ENCODE results near the gene ANKRD13B.
A peak's percentile ranks its signal among the peaks of the same experiment; 100 is the strongest.

Gene ANKRD13B

DNA sequence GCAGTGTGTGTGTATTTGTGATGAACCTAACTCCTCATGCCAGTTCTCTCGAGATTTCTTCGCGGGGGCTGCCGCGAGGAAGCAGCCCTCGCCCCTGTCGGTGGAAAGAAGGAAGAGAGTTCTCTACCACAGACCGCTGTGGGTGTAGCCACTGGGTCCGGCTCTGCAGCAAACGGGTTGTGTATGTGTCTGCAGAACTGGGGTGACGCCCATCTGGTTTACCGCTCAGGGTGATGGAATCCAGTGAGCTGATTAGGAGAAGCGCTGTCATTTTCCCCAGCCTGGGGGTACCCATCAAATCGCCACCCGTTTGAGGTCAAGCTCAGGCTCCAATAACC, 22.1 kb downstream of the ANKRD13B start:
- DNase-seq (ENCODE audit: extremely low read depth, low read depth) = no peak
- TF ChIP-seq, protein P1, sequence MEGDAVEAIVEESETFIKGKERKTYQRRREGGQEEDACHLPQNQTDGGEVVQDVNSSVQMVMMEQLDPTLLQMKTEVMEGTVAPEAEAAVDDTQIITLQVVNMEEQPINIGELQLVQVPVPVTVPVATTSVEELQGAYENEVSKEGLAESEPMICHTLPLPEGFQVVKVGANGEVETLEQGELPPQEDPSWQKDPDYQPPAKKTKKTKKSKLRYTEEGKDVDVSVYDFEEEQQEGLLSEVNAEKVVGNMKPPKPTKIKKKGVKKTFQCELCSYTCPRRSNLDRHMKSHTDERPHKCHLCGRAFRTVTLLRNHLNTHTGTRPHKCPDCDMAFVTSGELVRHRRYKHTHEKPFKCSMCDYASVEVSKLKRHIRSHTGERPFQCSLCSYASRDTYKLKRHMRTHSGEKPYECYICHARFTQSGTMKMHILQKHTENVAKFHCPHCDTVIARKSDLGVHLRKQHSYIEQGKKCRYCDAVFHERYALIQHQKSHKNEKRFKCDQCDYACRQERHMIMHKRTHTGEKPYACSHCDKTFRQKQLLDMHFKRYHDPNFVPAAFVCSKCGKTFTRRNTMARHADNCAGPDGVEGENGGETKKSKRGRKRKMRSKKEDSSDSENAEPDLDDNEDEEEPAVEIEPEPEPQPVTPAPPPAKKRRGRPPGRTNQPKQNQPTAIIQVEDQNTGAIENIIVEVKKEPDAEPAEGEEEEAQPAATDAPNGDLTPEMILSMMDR (IDR thresholded peaks at IDR 0.05; ENCODE audit: low read depth, low read length, missing control alignments) = no peak
- no peak overlapping the region for H3K4me3 ChIP-seq (replicated peaks; ENCODE audit: low read depth, low read length)

DNA sequence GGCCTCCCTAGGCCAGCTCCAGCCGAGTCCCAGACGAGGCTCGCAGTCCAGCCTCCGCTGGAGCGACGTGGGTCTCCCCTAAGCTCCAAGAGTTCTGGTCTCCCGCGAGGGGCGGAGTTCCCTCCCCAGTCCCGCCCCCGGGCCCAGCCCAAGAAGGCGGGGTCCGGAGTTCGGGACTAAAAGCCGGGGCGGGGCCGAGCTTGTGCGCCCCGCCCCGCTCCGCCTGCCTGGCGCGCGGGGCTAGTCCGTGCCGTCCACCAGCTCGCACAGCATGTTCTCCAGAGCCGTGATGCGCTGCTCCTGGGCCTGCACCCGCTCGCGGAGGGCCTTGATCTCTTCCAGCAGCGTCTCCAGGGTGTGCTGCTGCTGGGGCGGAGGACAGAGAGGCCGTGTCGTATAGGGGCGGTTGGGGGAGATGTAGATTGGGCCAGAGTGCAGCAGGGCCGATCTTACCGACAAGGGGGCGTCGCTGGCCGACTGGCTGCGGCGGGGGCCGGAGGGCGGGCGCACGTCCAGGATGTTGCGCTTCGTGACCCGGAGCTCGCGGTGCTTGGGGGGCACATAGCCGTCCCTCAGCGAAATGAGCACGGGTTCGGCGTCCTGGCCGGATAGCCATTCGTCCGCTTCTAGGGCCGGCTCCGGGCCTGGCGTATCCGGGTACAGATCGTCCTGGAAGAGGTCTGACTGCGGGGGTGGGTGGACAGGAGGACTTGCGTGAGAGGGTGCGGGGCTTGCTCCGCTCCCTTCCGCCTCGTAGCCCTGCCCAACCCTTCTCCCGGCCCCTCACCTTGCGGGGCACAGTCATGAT, 22.8 kb downstream of the ANKRD13B start:
- TF ChIP-seq, protein P1 (IDR thresholded peaks at IDR 0.05; ENCODE audit: low read depth, low read length, missing control alignments) = no peak
- H3K4me3 ChIP-seq (replicated peaks; ENCODE audit: low read depth, low read length) = peak overlapping the region; percentile 21; the same call in 1 of the 2 replicates
- DNase-seq (ENCODE audit: extremely low read depth, low read depth) = no peak

- TF ChIP-seq, protein P1 (IDR thresholded peaks at IDR 0.05; ENCODE audit: low read depth, low read length, missing control alignments) = no peak
- H3K4me3 ChIP-seq (replicated peaks; ENCODE audit: low read depth, low read length) = peak overlapping the region; percentile 21; the same call in 1 of the 2 replicates
- DNase-seq (ENCODE audit: extremely low read depth, low read depth) = no peak
These were observed 23.5 kb downstream of the ANKRD13B start for GRCh38 chr17:29616300-29617048.

DNA sequence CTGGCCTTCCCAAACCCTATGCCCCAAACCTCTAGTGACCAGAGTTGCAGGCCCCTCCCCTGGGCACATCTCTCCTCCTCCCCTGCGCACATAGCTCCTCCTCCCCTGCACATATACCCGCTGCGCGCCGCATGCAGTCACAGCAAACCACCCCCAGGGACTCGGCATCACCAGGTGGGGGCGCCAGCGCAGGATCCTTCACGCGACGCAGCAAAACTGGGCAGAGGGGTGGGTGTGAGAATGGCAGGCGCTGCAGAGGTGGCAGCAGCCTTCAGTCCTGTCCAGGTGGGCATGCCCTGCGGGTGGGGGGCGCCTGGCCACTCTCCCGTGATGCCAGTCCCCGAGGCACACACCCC, 24.2 kb downstream of the ANKRD13B start:
- TF ChIP-seq, protein P1 (IDR thresholded peaks at IDR 0.05; ENCODE audit: low read depth, low read length, missing control alignments) = peak; percentile 74
- H3K4me3 ChIP-seq (replicated peaks; ENCODE audit: low read depth, low read length) = no peak overlapping the region
- DNase-seq (ENCODE audit: extremely low read depth, low read depth) = no peak

DNA sequence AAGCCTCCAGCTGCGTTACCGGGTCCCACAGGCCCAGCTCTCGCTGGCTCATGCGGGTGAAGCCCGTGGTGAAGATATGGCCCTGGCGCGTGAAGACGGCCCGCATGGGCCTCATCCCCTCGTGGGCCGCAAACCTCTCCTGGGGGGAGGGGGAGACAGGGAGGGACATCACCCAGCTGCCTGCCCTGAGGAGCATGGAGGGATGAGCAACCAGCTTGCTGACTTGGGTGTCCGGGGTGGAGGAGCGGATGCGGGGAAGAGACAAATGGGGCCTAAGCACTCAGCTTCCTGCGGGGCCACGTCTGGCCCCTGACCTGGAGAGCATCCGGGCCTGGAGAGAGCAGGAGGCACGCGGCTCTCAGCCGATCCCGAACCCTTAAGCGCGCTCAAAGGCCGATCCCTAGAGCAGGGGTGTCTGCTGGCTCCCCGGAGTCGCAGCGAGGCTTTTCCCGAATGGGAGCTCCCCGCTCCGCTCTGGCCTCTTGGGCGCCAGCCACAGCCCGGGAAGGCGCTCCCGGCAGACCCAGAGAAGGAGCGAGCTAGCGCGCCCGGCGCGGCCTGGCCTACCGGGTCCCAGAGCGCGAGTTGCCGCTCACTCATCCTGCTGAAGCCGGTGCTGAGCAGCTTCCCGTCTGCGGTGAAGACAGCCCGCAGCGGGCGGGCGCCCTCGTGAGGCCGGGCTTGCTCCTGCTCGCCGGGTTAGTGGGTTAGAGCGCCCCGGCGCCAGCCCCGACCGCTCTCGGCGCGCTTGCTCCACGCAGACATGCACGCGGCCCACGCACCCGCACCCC, 24.7 kb downstream of the ANKRD13B start:
- H3K4me3 ChIP-seq (replicated peaks; ENCODE audit: low read depth, low read length) = no peak overlapping the region
- DNase-seq (ENCODE audit: extremely low read depth, low read depth) = no peak
- TF ChIP-seq, protein P1 (IDR thresholded peaks at IDR 0.05; ENCODE audit: low read depth, low read length, missing control alignments) = peak; percentile 63

DNA sequence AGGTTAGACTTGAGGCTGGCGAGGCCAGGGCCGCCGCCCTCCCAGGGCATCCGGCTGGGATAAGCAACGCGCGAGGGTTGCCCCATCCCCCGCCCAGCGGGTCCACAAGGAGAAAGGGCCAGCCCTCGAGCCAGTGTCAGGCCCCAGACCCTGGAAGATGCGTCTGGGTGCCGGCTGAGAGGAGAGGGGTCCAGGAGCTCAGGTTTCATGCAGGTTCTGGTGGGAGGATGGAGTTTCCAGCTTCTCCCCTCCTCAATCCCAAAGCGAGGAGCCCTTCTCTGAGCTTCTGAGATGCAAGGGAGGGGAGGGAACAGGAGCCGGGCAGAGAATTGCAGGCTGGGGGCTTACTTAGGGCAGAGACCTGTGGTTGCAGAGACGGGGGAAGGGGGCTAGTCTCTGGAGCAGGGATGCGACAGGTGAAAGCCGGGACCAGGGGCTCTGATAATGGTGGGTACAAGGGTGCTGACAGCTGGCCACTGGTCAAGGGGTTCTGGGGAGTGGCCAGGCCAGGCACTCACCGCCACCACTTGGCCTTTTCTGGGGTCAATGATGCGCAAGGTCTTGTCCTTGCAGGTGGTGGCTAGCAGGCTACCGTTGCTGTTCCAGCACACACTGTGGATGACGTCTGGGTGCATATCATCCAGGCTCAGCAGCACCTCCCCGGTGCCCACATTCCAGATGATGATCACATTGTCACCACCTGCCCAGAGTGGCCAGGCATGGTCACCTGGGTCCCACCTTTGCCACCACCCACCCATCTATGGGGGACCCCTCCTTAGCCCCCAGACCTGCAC, 25.5 kb downstream of the ANKRD13B start:
- H3K4me3 ChIP-seq (replicated peaks; ENCODE audit: low read depth, low read length) = no peak overlapping the region
- TF ChIP-seq, protein P1 (IDR thresholded peaks at IDR 0.05; ENCODE audit: low read depth, low read length, missing control alignments) = no peak
- no peak for DNase-seq (ENCODE audit: extremely low read depth, low read depth)
